22Rv1 (cell line): ENCODE data around the gene CBLB.

ENCODE experiments used
- CTCF ChIP-seq: fragments of 450-650 bp; IDR thresholded peaks from 2 replicates; pipeline ENCODE4 v1.5.1; 2017; ENCODE audit warnings: mild to moderate bottlenecking
- ZFX ChIP-seq: fragments of 450-650 bp; IDR thresholded peaks from 2 replicates; pipeline ENCODE4 v1.6.1; 2017; ENCODE audit warnings: antibody characterized with exemption, borderline replicate concordance

- no peak for TF ChIP-seq CTCF
- TF ChIP-seq ZFX: no peak
These were observed 30.9 kb downstream of the CBLB start for GRCh38 chr3:105837947-105838346.
